ENCODE data around the gene TNPO3.

GRCh38 chr7:129067943-129068548 lies 13.1 kb upstream of the TNPO3 start:
- TF ChIP-seq CTCF (conservative IDR thresholded peaks at IDR 0.05; ENCODE audit: low read length) (no peak), EZH2phosphoT487 (IDR thresholded peaks at IDR 0.05; ENCODE audit: borderline replicate concordance, low read depth, low read length) (no peak)
